ENCODE results near the gene CSNK1G2. TPM values are rescaled to one million over a fixed set of nuclear protein-coding genes. Genes with fewer than 3 reads are reported as not detected.

CSNK1G2 gene
- total and polyA plus RNA-seq, 2 experiments from 2014 or later = 39.6 to 147 TPM

GRCh38 chr19:1905110-1905862 is 35.7 kb upstream of the CSNK1G2 start, which contains the start of the genes ADAT3 and SCAMP4 (continued):
- no peak for TF ChIP-seq ZNF462 (CRISPR knock-in tag; IDR thresholded peaks at IDR 0.05)
- no peak for TF ChIP-seq STAT1 (IDR thresholded peaks at IDR 0.05; ENCODE audit: unreplicated experiment)
- no peak for TF ChIP-seq ZNF331 (CRISPR knock-in tag; IDR thresholded peaks at IDR 0.05; ENCODE audit: low read depth)
- TF ChIP-seq CREB1 (CRISPR knock-in tag; IDR thresholded peaks at IDR 0.05; ENCODE audit: low read depth) = peak; percentile 77
- TF ChIP-seq POLR2AphosphoS5 (IDR thresholded peaks at IDR 0.05; ENCODE audit: low read depth) = peak; percentile 80
- no peak for TF ChIP-seq EZH2phosphoT487 (IDR thresholded peaks at IDR 0.05; ENCODE audit: unreplicated experiment)
- TF ChIP-seq JUNB (IDR thresholded peaks at IDR 0.05; ENCODE audit: unreplicated experiment) = no peak

DNA sequence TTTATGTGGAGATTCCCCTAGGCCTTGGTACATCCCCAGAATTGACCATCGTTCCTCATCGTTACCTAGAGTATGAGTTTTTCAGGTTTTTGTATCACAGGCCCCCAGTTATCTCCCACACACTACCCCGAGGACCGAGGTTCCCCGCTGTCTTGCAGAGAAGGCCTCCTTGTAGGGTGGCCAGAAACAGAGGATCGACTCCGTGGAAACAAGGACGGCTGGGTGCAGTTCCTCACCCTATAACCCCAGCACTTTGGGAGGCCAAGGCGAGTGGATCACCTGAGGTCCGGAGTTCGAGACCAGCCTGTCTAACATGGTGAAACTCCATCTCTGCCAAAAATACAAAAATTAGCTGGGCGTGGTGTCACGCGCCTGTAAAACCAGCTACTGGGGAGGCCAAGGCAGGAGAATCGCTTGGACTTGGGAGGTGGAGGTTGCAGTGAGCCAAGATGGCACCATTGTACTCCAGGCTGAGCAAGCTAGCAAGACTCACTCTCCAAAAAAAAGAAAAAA is 35.1 kb upstream of the CSNK1G2 start:
- H3K27ac ChIP-seq (ENCODE audit: low read depth) = peak overlapping the region; percentile 73
- no peak overlapping the region for H2AFZ ChIP-seq
- peaks cover 12% of the 10 kb centered on the region for H3K36me3 Mint-ChIP-seq (ENCODE audit: low read depth)
- TF ChIP-seq ZNF462 (CRISPR knock-in tag; IDR thresholded peaks at IDR 0.05) = no peak
- no peak for TF ChIP-seq EZH2phosphoT487 (IDR thresholded peaks at IDR 0.05; ENCODE audit: unreplicated experiment)

More for the DNA sequence above, 35.1 kb upstream of the CSNK1G2 start:
- Histone ChIP-seq H3K79me2 (replicated peaks; ENCODE audit: insufficient read depth) (peaks cover 53% of the 10 kb centered on the region), H3K4me2 (peak overlapping the region; percentile 90), H3K9me2 (ENCODE audit: insufficient read depth) (no peaks in the 10 kb centered on the region), H4K20me1 (replicated peaks; ENCODE audit: insufficient read depth) (peaks cover 7% of the 10 kb centered on the region), H3F3A (replicated peaks; ENCODE audit: low read depth) (peaks cover 20% of the 10 kb centered on the region), H3K4me3 (peak overlapping the region; percentile 70), H3K27me3 (ENCODE audit: insufficient read depth) (no peaks in the 10 kb centered on the region), H3K36me3 (ENCODE audit: insufficient read depth) (no peaks in the 10 kb centered on the region), H3K4me1 (ENCODE audit: insufficient read depth) (peaks cover 12% of the 10 kb centered on the region)
- ATAC-seq (no peak), DNase-seq (ENCODE audit: low spot score) (no peak)
- peaks cover 24% of the 10 kb centered on the region for H3K27me3 Mint-ChIP-seq (ENCODE audit: insufficient read depth, low read depth, poor library complexity)
- H3K4me1 Mint-ChIP-seq = peaks cover 21% of the 10 kb centered on the region
- H3K27ac Mint-ChIP-seq = peak overlapping the region; percentile 95
- peak overlapping the region; percentile 81 for H3K4me3 Mint-ChIP-seq
- H3K9me3 Mint-ChIP-seq = peaks cover 4% of the 10 kb centered on the region; the same call in 1 of the 3 replicates

All from GM23338 (cell line).